Panc1 (cell line): ENCODE data around the gene GUCY2D.

Experiments used
- CTCF ChIP-seq: fragments of 450-650 bp; IDR thresholded peaks from 2 replicates; pipeline ENCODE4 v1.5.1; 2017; ENCODE audit warnings: mild to moderate bottlenecking
- POLR2AphosphoS5 ChIP-seq: IDR thresholded peaks from 2 replicates; pipeline ENCODE4 v1.6.1; 2012; ENCODE audit warnings: mild to moderate bottlenecking, low read depth, low read length, moderate library complexity

DNA sequence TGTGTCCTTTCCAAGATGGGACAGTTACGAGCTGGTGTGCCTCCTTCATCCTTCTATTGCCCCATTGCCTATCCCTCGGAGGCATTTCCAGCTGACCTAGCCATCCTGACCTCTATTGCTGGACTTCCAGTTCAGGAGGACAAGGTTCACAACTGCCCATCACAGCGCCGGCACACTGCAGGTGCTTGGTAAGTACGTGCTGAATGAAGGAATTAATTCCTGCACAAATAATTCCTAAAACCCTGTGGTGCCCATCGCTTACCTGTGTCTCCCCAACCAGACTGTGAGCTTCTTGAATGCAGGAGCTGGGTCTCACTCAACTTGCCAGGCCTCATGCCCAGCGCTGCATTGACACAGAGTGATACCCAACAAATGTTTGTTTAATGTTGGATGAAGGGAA, 49.4 kb downstream of the GUCY2D start:
- TF ChIP-seq CTCF (no peak), POLR2AphosphoS5 (no peak)
